BJ (cell line): Measurements from ENCODE around the gene RRBP1. TPM values are rescaled to one million over a fixed set of nuclear protein-coding genes. Genes with fewer than 3 reads are reported as not detected.
"Not testable (repeated sequence)": the region's sequence is repeated elsewhere in the genome, so short reads cannot be mapped to it uniquely, and the experiment has no call there.

ENCODE experiments used
- CTCF ChIA-PET: fragments of 350-600 bp; formaldehyde crosslinking; extraction: SDS; loops from one replicate; lab custom pipeline; 2021; ENCODE audit warnings: antibody characterized with exemption, inconsistent platforms; lab: Yijun Ruan, JAX
- POLR2A ChIA-PET: fragments of 300-600 bp; sonication (Branson Sonifier 250); formaldehyde crosslinking; extraction: SDS; loops from one replicate; lab custom pipeline; 2021; ENCODE audit warnings: antibody characterized with exemption; lab: Charles Lee
- DNase-seq: peaks from one replicate; pipeline ENCODE4 v3.0.0-alpha.2; 2011; ENCODE audit warnings: low read depth
- H3K27me3 ChIP-seq: 2 replicates; pipeline ENCODE4 v1.6.0; 2011; ENCODE audit warnings: low read length; ENCODE audit not compliant: control insufficient read depth, insufficient read depth
- H3K36me3 ChIP-seq: 2 replicates; pipeline ENCODE4 v1.5.1; 2011; ENCODE audit warnings: low read length; ENCODE audit not compliant: control insufficient read depth, insufficient read depth
- H3K4me3 ChIP-seq: 2 replicates; pipeline ENCODE4 v1.5.1; 2011; ENCODE audit warnings: low read depth, mild to moderate bottlenecking, control low read depth, low read length
- CTCF ChIP-seq: IDR thresholded peaks from 2 replicates; pipeline ENCODE4 v1.5.1; 2011; ENCODE audit warnings: low read depth, mild to moderate bottlenecking, control low read depth, inconsistent platforms, low read length, moderate library complexity; ENCODE audit not compliant: insufficient read depth
- polyA plus RNA-seq: library from polyadenylated mRNA; depleted of rRNA; stranded (reverse); fragments of >200 nt; gene quantifications from 2 replicates; pipeline ENCODE4 v1.2.3, GENCODE V29; 2011

RRBP1 gene
- polyA plus RNA-seq, 1 experiment: 98.7 TPM

- DNase-seq: no peak
- ChIA-PET POLR2A (no interaction called here), CTCF (interaction anchor here (1.0 kb wide), 1 partner anchor 103 kb away, joined by 3 read pairs; no protein-coding TSS in a partner anchor)
- H3K4me3 ChIP-seq: no peak overlapping the region
- peaks cover 22% of the 10 kb centered on the region for H3K36me3 ChIP-seq
- no peak for TF ChIP-seq CTCF
- H3K27me3 ChIP-seq: no peaks in the 10 kb centered on the region
Observed at GRCh38 chr20:17660667-17661066, 21.4 kb downstream of the RRBP1 start.

GRCh38 chr20:17659801-17660200 is 22.2 kb downstream of the RRBP1 start:
- no peak for TF ChIP-seq CTCF
- peaks cover 22% of the 10 kb centered on the region for H3K36me3 ChIP-seq
- H3K4me3 ChIP-seq: no peak overlapping the region
- POLR2A ChIA-PET: no interaction called here
- DNase-seq: no peak
- H3K27me3 ChIP-seq: no peaks in the 10 kb centered on the region
- CTCF ChIA-PET: no interaction called here

- DNase-seq, CTCF ChIA-PET, POLR2A ChIA-PET, H3K27me3 ChIP-seq, H3K4me3 ChIP-seq: not testable (repeated sequence)
- peaks cover 25% of the 10 kb centered on the region for H3K36me3 ChIP-seq
Observed at GRCh38 chr20:17659344-17659743, 22.7 kb downstream of the RRBP1 start.

GRCh38 chr20:17658648-17658993 is 23.4 kb downstream of the RRBP1 start:
- ChIA-PET CTCF (interaction anchor here (0.6 kb wide), 1 partner anchor 68 kb away, joined by 3 read pairs; no protein-coding TSS in a partner anchor), POLR2A (no interaction called here)
- DNase-seq: no peak
- no peaks in the 10 kb centered on the region for H3K27me3 ChIP-seq
- H3K4me3 ChIP-seq: no peak overlapping the region
- H3K36me3 ChIP-seq: peaks cover 30% of the 10 kb centered on the region
- no peak for TF ChIP-seq CTCF

GRCh38 chr20:17657898-17658647 is 24.0 kb downstream of the RRBP1 start:
- TF ChIP-seq CTCF: no peak
- DNase-seq: no peak
- Histone ChIP-seq H3K36me3 (peaks cover 32% of the 10 kb centered on the region), H3K4me3 (no peak overlapping the region), H3K27me3 (no peaks in the 10 kb centered on the region)
- POLR2A ChIA-PET: no interaction called here
- CTCF ChIA-PET: interaction anchor here (0.6 kb wide), 1 partner anchor 67 kb away, joined by 3 read pairs; no protein-coding TSS in a partner anchor
